Activated naive CD4-positive, alpha-beta T cell treated with anti-CD3 and anti-CD28 coated beads for 36 hours (primary cell): ENCODE measurements around the gene LDLRAD3. TPM values are rescaled to one million over a fixed set of nuclear protein-coding genes. Genes with fewer than 3 reads are reported as not detected.

Experiments
- CTCF ChIA-PET: fragments of 350-600 bp; sonication (Branson Sonifier 250); formaldehyde crosslinking; loops from one replicate; lab custom pipeline; 2021; ENCODE audit warnings: antibody characterized with exemption; lab: Charles Lee
- DNase-seq: peaks from one replicate; pipeline ENCODE4 v3.0.0-alpha.2; 2020
- H3K27ac Mint-ChIP-seq: one replicate; pipeline ENCODE4 v1.8.0; 2021; ENCODE audit warnings: mild to moderate bottlenecking, mixed read lengths
- H3K27me3 Mint-ChIP-seq: one replicate; pipeline ENCODE4 v1.8.0; 2021; ENCODE audit warnings: low read depth, mixed read lengths
- H3K36me3 Mint-ChIP-seq: one replicate; pipeline ENCODE4 v1.8.0; 2021; ENCODE audit warnings: low read depth, mixed read lengths
- H3K4me1 Mint-ChIP-seq: one replicate; pipeline ENCODE4 v1.8.0; 2021; ENCODE audit warnings: low read depth, mixed read lengths
- H3K4me3 Mint-ChIP-seq: one replicate; pipeline ENCODE4 v1.8.0; 2021; ENCODE audit warnings: mild to moderate bottlenecking, moderate library complexity, mixed read lengths
- H3K9me3 Mint-ChIP-seq: one replicate; pipeline ENCODE4 v1.8.0; 2021; ENCODE audit warnings: mixed read lengths
- intact Hi-C: fragments of 100-400 bp; cut with micrococcal nuclease; formaldehyde crosslinking; loops from one replicate; pipeline ENCODE4 v1.15.1; 2023
- total RNA-seq, 2 experiments: library from RNA; stranded (reverse); gene quantifications; one replicate each; pipeline ENCODE4 v1.2.3, GENCODE V29; 2021

Gene LDLRAD3
- total RNA-seq, 2 experiments from 2014 or later: 0.17 to 0.22 TPM

DNA sequence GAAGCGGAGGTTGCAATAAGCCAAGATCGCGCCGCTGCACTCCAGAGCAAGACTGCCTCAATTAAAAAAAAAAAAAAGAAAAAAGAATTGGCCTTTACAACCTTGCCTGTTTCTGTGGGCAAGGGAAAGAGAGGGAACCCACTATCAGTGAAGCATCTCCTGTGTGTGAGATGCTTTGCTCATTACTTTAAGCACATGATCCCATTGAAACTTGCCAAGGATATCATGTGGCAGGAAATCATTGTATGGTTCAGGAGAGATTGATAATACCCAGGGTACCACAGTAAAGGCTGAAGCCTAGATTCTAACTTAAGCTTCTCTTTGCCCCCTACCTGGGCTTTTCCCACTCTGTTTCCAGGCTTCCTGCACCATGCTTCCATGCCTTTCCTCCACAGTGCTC is 3.6 kb downstream of the LDLRAD3 start:
- intact Hi-C loops: loop anchor here (10.0 kb wide), 1 partner anchor 557 kb away; no protein-coding TSS in a partner anchor
- Mint-ChIP-seq H3K4me3 (no peak overlapping the region), H3K36me3 (no peaks in the 10 kb centered on the region), H3K9me3 (no peaks in the 10 kb centered on the region), H3K27me3 (peaks cover 30% of the 10 kb centered on the region), H3K27ac (no peak overlapping the region), H3K4me1 (peaks cover 9% of the 10 kb centered on the region)
- DNase-seq: no peak
- CTCF ChIA-PET: no interaction called here

DNA sequence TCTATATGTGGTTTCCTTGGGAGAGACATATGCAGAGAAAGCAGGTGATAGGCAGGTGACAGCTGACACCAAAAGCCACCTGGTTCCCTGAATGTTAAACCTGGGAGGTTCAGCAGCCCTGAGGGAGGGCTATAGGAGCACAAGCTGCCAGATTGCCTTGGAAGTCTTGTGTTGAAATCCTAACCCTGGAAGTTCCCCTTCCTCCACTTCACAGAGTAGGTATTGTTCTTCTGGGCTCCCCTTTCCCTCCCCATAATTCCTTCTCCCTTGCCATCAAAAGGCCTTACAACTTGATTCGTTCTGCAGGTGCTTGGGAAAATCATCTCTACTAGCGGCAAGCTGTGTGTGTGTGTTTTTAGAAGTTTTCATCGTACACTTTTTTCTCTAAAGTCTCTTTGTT is 5.4 kb downstream of the LDLRAD3 start:
- Mint-ChIP-seq H3K27ac (no peak overlapping the region), H3K4me3 (no peak overlapping the region), H3K9me3 (no peaks in the 10 kb centered on the region), H3K4me1 (peaks cover 4% of the 10 kb centered on the region), H3K36me3 (no peaks in the 10 kb centered on the region), H3K27me3 (peaks cover 17% of the 10 kb centered on the region)
- intact Hi-C loops: loop anchor here (10.0 kb wide), 1 partner anchor 556 kb away; no protein-coding TSS in a partner anchor
- DNase-seq: no peak
- CTCF ChIA-PET: no interaction called here

DNA sequence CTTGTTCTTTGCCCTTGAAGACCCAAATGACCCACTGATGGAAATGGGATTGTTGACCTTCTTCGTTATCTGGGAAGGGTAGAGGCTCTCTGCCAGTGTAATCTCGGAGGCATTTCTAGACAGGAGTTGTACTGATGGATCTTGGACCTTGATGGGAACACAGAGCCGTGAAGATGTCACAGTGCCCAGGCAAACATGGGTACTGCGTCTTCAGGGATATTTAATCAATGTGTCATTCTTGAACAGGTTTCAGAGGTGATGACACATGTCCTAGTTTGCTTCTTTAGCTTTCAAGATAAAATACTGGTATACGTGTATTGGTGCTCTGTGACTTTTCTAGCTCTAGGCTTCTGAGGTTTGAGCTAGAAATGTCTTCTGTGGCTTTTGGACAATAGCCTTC is 6.2 kb downstream of the LDLRAD3 start:
- intact Hi-C loops: no loop called here
- H3K4me3 Mint-ChIP-seq: no peak overlapping the region
- CTCF ChIA-PET: interaction anchor here (1.0 kb wide), 1 partner anchor 127 kb away, joined by 3 read pairs; no protein-coding TSS in a partner anchor
- peaks cover 2% of the 10 kb centered on the region for H3K4me1 Mint-ChIP-seq
- no peaks in the 10 kb centered on the region for H3K9me3 Mint-ChIP-seq
- no peak overlapping the region for H3K27ac Mint-ChIP-seq
- no peak for DNase-seq
- H3K36me3 Mint-ChIP-seq: no peaks in the 10 kb centered on the region
- H3K27me3 Mint-ChIP-seq: peaks cover 12% of the 10 kb centered on the region

DNA sequence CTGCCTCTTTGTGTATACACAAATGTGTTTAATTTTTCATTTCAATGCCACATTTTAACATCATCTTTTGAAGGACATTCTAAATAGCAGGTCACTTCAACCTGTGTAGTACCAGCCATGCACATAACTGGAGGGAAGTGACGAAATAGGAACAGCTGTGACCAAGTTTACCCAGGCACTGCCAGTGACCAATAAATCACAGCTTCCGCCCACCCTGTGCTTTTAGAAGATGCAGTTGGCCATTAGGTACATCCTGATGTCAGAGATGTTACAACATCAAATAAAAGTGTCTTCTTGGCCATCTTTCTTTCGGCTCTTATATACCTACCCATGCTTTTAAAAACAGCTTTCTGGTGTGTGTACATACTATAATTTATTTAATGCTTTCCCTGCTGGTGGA is 7.8 kb downstream of the LDLRAD3 start:
- H3K4me1 Mint-ChIP-seq: no peaks in the 10 kb centered on the region
- H3K27ac Mint-ChIP-seq: no peak overlapping the region
- H3K9me3 Mint-ChIP-seq: no peaks in the 10 kb centered on the region
- intact Hi-C loops: no loop called here
- H3K4me3 Mint-ChIP-seq: no peak overlapping the region
- H3K27me3 Mint-ChIP-seq: peaks cover 4% of the 10 kb centered on the region
- no peaks in the 10 kb centered on the region for H3K36me3 Mint-ChIP-seq
- CTCF ChIA-PET: interaction anchor here (0.7 to 1.4 kb wide), 2 partner anchors 130 to 537 kb away, joined by 3 to 4 read pairs; no protein-coding TSS in a partner anchor
- no peak for DNase-seq

DNA sequence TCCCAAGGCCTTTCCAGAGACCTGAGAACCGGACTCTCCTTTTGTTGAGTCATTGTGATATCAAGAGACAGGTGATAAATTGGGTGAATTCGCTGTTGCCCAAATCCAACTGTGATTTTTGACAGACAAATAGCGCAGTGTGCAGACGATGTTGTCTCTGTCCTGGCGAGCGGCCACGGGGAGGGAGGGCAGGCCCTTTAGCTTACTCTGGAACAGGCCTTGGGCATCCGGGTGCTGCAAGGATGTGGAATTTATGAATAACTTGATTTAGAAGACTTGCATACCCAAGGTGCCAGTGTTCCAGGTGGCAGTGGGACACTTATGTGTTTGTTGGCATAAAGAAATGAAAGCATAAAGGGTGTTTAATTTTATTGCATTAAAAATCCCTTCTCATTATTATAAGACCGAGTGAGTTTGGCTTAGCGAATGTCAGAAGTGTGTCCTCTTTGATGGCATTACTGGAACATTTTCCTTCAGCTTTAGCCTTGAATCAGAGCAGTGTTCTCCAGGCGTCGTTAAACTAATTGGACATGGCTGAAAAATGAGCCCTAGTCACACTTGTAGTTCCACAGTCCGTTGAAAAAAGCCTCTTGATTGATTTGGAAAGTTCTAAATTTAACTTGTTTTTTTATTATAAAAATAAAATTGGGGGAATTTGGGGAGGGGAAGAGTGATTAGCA is 9.4 kb downstream of the LDLRAD3 start:
- Mint-ChIP-seq H3K27ac (no peak overlapping the region), H3K4me1 (no peaks in the 10 kb centered on the region), H3K9me3 (no peaks in the 10 kb centered on the region), H3K36me3 (no peaks in the 10 kb centered on the region), H3K4me3 (no peak overlapping the region), H3K27me3 (no peaks in the 10 kb centered on the region)
- no peak for DNase-seq
- CTCF ChIA-PET: no interaction called here
- intact Hi-C loops: no loop called here

DNA sequence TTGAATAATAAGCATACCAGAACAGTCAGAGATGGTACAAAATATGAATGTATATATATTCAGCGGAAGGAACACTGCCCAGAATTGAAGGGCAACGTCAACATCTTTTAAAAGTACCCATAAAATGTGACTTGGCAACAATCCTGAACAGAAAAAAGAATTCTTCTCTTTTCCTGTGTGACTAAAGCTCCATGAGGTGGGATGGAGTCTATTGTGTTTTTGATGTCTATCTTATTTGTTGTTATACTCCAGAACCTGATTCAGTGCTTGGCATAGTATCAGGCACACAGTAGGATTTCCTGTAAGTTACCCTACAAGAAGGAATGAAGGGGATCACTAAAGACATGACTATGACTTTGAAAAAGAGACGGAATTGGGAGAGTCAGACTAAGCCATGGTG is 10.3 kb downstream of the LDLRAD3 start:
- Mint-ChIP-seq H3K36me3 (no peaks in the 10 kb centered on the region), H3K27me3 (no peaks in the 10 kb centered on the region), H3K4me3 (no peak overlapping the region), H3K27ac (no peak overlapping the region), H3K4me1 (no peaks in the 10 kb centered on the region), H3K9me3 (no peaks in the 10 kb centered on the region)
- CTCF ChIA-PET: no interaction called here
- DNase-seq: no peak
- intact Hi-C loops: no loop called here

DNA sequence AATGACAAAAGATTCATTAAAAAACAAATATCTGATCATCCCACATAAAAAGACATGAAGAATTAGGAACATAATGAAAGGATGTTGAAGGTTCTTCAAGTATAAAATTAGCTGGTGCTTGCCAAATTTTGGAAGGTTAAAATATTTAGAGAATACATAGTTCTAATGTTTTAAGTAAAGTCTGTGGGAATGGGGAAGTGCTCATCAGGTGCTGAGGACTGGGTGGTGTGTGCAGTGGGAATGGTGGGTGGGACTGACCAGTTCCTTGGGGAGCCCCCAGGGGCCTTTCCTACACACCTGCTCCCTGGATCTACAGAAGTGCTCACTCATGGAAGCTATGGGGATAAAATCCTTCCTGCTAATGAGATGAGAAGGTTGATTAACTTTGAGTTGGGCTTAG is 11.8 kb downstream of the LDLRAD3 start:
- DNase-seq: no peak
- Mint-ChIP-seq H3K9me3 (no peaks in the 10 kb centered on the region), H3K36me3 (no peaks in the 10 kb centered on the region), H3K27me3 (no peaks in the 10 kb centered on the region), H3K27ac (no peak overlapping the region), H3K4me1 (no peaks in the 10 kb centered on the region), H3K4me3 (no peak overlapping the region)
- CTCF ChIA-PET: interaction anchor here (0.6 kb wide), 1 partner anchor 68 kb away, joined by 3 read pairs; no protein-coding TSS in a partner anchor
- intact Hi-C loops: no loop called here

DNA sequence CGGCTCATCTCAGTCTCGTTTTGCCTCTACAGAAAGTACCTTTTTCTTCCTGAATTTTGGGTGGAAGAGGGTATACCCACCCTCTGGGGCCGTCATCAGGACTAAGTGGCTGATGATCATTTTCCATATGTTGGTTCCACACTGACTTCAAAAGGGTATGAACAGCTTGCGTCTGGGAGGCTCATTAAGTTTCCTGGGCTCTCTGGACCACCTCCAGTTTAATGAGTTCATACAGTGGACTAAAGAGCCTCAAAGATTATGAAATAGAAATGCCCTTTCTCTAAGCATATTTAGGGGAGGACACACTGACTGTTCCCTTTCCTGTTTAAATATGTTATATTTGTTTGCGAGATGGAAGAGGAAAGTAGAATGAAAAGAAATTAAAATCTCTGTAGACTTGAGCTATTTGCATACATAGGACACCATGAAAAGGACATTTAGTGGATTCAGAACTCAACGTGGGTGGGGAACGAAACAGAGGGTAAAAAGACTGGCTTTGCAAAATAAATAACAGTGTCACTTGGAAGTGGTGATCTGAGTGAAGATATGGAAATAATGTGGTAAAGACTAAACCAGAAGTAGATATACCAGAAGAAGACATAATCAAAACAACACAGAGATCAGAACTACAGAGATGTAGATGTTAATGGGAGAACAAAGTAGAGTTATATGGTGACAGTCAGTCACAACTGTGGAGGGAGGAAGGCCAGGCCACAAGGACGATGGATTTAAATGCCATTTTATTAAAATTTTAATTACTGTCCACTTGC is 18.7 kb downstream of the LDLRAD3 start:
- intact Hi-C loops: no loop called here
- CTCF ChIA-PET: no interaction called here

DNA sequence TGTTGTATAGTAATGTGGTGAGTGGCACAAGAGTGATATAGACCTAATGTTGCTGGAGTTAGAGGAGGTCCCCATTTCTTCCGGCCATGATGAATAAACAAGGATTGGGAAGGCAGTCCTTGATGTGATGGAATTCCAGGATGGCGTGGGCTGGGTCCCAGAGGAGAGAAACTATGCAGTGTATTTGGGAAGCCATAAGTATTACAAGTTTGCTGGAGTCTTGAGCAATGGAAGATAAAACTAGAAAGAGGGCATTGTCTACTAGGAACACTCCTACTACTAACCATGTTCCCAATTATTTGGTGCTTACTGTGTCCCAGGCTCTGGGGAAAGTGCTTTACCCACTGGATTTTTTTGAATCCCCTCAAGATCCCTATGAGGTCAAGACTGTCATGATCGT is 20.0 kb downstream of the LDLRAD3 start:
- no peaks in the 10 kb centered on the region for H3K4me1 Mint-ChIP-seq
- no peaks in the 10 kb centered on the region for H3K36me3 Mint-ChIP-seq
- no peak for DNase-seq
- intact Hi-C loops: no loop called here
- no peak overlapping the region for H3K27ac Mint-ChIP-seq
- no peaks in the 10 kb centered on the region for H3K9me3 Mint-ChIP-seq
- no peak overlapping the region for H3K4me3 Mint-ChIP-seq
- H3K27me3 Mint-ChIP-seq: peaks cover 8% of the 10 kb centered on the region
- CTCF ChIA-PET: no interaction called here

More for the DNA sequence above, 18.7 kb downstream of the LDLRAD3 start:
- Mint-ChIP-seq H3K9me3 (no peaks in the 10 kb centered on the region), H3K36me3 (no peaks in the 10 kb centered on the region), H3K4me1 (no peaks in the 10 kb centered on the region), H3K27ac (no peak overlapping the region), H3K27me3 (peaks cover 8% of the 10 kb centered on the region), H3K4me3 (no peak overlapping the region)
- no peak for DNase-seq

DNA sequence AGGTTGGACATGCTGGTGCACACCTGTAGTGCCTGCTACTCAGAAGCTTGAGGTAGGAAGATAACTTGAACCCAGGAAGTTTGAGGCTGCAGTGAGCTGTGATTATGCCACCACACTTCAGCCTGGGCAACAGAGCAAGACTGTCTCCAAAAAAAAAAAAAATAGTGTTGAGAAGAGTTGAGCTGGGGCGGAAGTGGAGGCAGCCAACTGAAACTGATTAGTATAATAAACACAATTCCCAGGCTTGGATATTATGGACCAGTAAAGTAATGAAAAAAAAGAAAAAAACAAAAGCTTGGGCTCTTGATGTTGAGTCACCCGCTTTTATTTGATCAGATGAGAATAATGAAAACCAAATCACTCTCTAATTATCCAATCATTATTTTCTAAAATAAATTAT is 21.0 kb downstream of the LDLRAD3 start:
- no peaks in the 10 kb centered on the region for H3K36me3 Mint-ChIP-seq
- CTCF ChIA-PET: no interaction called here
- H3K27ac Mint-ChIP-seq: no peak overlapping the region
- H3K9me3 Mint-ChIP-seq: no peaks in the 10 kb centered on the region
- no peak overlapping the region for H3K4me3 Mint-ChIP-seq
- peaks cover 8% of the 10 kb centered on the region for H3K27me3 Mint-ChIP-seq
- intact Hi-C loops: no loop called here
- DNase-seq: no peak
- H3K4me1 Mint-ChIP-seq: no peaks in the 10 kb centered on the region

DNA sequence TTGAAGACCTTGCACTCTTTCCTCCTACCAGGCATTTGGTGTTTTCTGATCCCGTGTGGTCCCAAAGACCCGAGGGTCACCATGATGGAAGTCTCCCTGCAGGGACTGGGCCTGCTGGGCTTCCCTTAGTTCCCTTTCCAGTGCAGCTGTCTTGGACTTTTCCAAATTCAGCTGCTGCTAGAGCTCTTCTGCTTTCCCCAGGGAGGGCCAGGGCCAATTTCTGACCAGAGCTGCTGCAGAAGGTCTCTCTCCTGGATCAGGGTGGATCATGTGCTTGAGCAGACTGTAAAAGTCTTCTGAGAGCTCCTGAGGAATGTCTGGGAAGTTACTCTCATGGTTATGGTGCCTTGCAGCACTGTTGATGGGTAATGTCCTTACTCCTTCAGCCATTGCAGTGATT is 23.2 kb downstream of the LDLRAD3 start:
- no peak overlapping the region for H3K4me3 Mint-ChIP-seq
- no peak overlapping the region for H3K27ac Mint-ChIP-seq

DNA sequence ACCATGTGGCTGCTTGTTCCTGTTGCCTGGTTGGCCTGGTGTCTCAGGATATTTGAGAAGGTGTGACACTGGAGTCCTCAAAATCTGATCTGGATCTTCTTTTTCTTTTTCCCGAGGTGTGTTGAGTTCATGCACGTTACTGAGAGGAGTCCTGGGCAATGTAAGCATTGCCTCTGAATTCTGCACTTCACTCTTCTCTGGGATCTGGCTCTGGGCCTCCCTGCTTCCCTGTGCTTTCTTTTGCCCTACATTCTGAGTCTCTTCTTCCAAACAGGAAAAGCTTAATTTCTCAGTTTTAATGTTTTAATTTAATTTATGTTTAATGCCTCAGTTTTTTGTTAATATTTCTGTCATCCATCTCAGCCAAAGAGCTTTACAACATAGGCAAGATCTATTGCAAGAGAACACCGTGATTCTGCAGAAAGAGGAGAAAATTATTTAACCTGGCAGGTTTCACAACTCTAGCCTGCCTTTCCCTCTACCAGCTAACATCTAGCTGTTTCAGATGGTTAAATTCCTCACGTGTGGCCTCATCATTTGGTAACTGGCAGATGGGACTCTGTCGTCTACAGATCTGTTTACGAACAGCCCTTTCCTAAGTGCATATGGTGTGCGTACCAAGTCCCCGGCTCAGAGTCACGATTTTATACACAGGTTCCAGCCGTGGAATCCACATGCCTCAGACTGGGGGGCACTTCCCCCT is 24.7 kb downstream of the LDLRAD3 start:
- DNase-seq: no peak
- intact Hi-C loops: no loop called here
- Mint-ChIP-seq H3K4me3 (no peak overlapping the region), H3K27me3 (peaks cover 8% of the 10 kb centered on the region), H3K4me1 (no peaks in the 10 kb centered on the region), H3K9me3 (no peaks in the 10 kb centered on the region), H3K27ac (no peak overlapping the region), H3K36me3 (no peaks in the 10 kb centered on the region)
- CTCF ChIA-PET: no interaction called here

More for the DNA sequence above, 23.2 kb downstream of the LDLRAD3 start:
- H3K4me1 Mint-ChIP-seq: no peaks in the 10 kb centered on the region
- no peak for DNase-seq
- no peaks in the 10 kb centered on the region for H3K9me3 Mint-ChIP-seq
- H3K27me3 Mint-ChIP-seq: peaks cover 10% of the 10 kb centered on the region
- intact Hi-C loops: no loop called here
- CTCF ChIA-PET: interaction anchor here (0.7 kb wide), 1 partner anchor 350 kb away, joined by 4 read pairs; no protein-coding TSS in a partner anchor
- no peaks in the 10 kb centered on the region for H3K36me3 Mint-ChIP-seq
